WERI-Rb-1 (cell line): ENCODE measurements around the gene GSE1.

ENCODE experiments used
- DNase-seq: peaks from one replicate; pipeline ENCODE4 v3.0.0-alpha.2; 2020
- H3K27ac ChIP-seq: fragments of 250-450 bp; sonication (Bioruptor Pico); 2 replicates; pipeline ENCODE4 v1.5.1; 2020; ENCODE audit warnings: mild to moderate bottlenecking, moderate library complexity
- H3K27me3 ChIP-seq: fragments of 250-450 bp; sonication (Bioruptor Pico); 2 replicates; pipeline ENCODE4 v1.5.1; 2021; ENCODE audit warnings: mild to moderate bottlenecking, low read depth, moderate library complexity; ENCODE audit not compliant: insufficient read depth, severe bottlenecking
- H3K36me3 ChIP-seq: fragments of 250-450 bp; sonication (Bioruptor Pico); 2 replicates; pipeline ENCODE4 v1.5.1; 2020; ENCODE audit warnings: mild to moderate bottlenecking, moderate library complexity
- H3K4me3 ChIP-seq: 2 replicates; pipeline ENCODE4 v1.5.1; 2011; ENCODE audit warnings: low read depth, mild to moderate bottlenecking, control low read depth, low read length
- H3K9me3 ChIP-seq: fragments of 250-450 bp; sonication (Bioruptor Pico); 2 replicates; pipeline ENCODE4 v1.5.1; 2021; ENCODE audit warnings: mild to moderate bottlenecking, moderate library complexity; ENCODE audit not compliant: severe bottlenecking
- TF ChIP-seq, protein P1 (sequence below): IDR thresholded peaks from 2 replicates; pipeline ENCODE4 v1.5.1; 2011; ENCODE audit warnings: low read depth, mild to moderate bottlenecking, control low read depth, inconsistent platforms, low read length

Gene GSE1

DNA sequence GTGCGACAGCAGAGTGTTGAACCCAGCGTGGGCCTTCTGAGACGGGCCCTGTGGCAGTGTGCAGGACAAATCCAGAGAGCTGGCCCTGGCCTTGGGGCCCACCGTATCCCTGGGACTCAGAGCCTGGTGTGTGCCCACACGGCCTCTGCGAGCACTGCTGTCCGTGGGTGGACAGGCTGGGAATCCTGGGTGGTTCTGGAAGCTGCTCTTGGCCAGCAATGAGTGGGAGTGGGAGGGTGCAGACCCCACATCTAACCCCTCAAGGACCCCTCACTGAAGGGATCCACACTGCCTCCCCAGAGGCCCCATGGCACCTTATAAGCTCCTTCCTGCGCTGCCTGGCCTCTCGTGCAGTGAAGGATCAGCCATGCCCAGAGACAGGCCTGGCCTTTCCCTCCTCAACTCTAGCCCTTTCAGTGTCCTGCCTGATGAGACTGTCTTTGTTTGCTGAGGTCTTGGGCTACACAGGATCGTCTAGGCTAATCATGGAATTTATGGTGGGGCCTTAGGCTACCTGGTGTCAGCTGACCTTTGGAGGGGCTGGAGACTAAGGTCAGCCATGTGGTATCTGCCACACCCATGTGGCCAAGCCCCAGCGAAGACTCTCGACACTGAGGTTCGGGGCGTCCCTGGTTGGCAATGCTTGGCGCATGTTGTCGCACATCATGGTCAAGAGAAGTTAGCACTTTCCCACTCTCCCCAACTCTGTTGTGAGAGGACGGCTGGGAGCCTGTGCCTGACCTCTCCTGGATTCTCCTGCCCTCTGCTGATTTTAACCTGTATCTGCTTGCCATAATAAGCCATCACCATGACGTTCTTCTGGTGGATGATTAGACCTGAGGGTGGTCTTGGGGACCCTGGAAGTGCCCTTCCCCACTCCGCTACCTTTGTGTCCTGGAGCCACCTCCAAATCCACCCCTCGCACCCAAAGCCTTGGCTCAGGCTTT lies 92.1 kb downstream of the GSE1 start:
- TF ChIP-seq, protein P1, sequence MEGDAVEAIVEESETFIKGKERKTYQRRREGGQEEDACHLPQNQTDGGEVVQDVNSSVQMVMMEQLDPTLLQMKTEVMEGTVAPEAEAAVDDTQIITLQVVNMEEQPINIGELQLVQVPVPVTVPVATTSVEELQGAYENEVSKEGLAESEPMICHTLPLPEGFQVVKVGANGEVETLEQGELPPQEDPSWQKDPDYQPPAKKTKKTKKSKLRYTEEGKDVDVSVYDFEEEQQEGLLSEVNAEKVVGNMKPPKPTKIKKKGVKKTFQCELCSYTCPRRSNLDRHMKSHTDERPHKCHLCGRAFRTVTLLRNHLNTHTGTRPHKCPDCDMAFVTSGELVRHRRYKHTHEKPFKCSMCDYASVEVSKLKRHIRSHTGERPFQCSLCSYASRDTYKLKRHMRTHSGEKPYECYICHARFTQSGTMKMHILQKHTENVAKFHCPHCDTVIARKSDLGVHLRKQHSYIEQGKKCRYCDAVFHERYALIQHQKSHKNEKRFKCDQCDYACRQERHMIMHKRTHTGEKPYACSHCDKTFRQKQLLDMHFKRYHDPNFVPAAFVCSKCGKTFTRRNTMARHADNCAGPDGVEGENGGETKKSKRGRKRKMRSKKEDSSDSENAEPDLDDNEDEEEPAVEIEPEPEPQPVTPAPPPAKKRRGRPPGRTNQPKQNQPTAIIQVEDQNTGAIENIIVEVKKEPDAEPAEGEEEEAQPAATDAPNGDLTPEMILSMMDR, result no peak
- no peaks in the 10 kb centered on the region for H3K27me3 ChIP-seq
- no peak overlapping the region for H3K4me3 ChIP-seq
- no peaks in the 10 kb centered on the region for H3K36me3 ChIP-seq
- no peak overlapping the region for H3K27ac ChIP-seq
- no peak for DNase-seq
- H3K9me3 ChIP-seq, result no peaks in the 10 kb centered on the region

GRCh38 chr16:85706449-85707034 lies 93.4 kb downstream of the GSE1 start:
- no peak for DNase-seq

DNA sequence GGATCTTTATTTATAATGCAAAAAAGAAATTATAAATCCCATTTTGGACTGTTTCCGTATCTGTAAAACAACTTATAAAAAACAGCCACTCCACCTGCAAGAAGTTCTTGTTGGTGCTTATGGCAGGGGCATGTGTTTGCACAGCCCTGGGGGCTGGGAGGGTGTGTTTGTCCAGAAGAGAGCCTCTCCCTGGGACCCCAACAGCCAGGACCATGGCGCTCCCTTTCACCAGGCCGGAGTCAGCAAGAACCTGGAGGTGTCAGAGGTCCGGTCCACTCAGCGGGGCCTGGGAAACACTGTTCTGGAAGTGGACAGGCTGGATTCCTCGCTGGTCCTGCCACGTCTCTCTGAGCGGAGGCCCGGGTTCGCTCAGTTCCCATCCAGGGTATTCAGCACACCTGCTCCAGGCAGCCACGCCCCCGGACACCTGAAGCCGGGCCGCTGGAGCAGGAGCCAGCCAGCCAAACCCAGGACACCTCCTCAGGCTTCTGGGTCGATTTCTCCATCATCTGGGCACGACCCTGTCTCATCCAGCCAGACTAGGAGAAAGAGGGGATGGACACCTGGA lies 94.5 kb downstream of the GSE1 start:
- DNase-seq, result no peak

More at GRCh38 chr16:85706449-85707034, 93.4 kb downstream of the GSE1 start:
- no peaks in the 10 kb centered on the region for H3K27me3 ChIP-seq
- H3K36me3 ChIP-seq, result no peaks in the 10 kb centered on the region
- no peak overlapping the region for H3K27ac ChIP-seq
- no peaks in the 10 kb centered on the region for H3K9me3 ChIP-seq
- TF ChIP-seq, protein P1, result no peak
- H3K4me3 ChIP-seq, result no peak overlapping the region

GRCh38 chr16:85708338-85708737 lies 95.2 kb downstream of the GSE1 start:
- no peak overlapping the region for H3K27ac ChIP-seq
- H3K4me3 ChIP-seq, result no peak overlapping the region
- no peaks in the 10 kb centered on the region for H3K9me3 ChIP-seq
- H3K36me3 ChIP-seq, result no peaks in the 10 kb centered on the region
- H3K27me3 ChIP-seq, result no peaks in the 10 kb centered on the region
- TF ChIP-seq, protein P1, result no peak
- DNase-seq, result no peak

More for the DNA sequence above, 94.5 kb downstream of the GSE1 start:
- TF ChIP-seq, protein P1, result no peak
- no peak overlapping the region for H3K27ac ChIP-seq
- no peaks in the 10 kb centered on the region for H3K9me3 ChIP-seq
- H3K27me3 ChIP-seq, result no peaks in the 10 kb centered on the region
- no peaks in the 10 kb centered on the region for H3K36me3 ChIP-seq
- no peak overlapping the region for H3K4me3 ChIP-seq

DNA sequence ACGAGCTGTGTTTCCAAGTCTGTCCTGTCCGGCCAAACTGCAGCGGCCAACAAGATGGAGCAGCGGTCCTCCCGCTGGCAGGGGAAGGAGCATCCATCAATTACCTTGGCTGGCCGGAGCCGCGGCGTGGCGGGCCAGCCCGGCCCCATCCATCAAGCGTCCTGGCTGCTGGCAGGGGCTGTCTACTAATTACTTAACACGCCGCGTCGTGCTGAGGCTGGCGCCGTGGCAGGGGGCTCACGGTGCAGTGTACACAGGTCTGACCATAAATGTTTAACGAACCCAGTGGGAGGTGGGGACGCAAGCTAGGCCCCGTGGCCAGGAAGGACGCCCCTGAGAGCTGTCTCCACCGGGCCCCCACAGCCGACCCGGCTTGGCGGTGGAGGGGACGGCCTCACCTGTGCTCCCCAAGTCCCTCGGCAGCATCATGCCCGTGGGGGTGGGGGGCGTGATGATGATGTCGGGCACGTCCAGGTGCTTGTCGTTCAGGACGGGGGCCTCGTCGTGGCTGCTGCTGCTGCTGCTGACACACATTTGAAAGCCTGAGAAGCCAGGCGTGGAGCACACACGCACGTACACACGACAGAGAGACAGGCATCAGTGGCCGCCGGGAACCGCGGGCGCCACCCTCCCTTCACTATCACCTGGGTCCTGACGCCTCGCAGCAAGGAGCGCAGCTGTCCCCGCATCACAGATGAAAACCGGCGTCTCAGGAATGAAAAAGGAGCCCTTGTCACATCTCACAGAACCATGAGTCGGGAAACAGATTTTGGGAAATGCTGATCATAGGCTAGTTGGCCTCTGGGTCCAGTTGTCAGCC lies 96.9 kb downstream of the GSE1 start:
- H3K9me3 ChIP-seq, result no peaks in the 10 kb centered on the region
- no peak overlapping the region for H3K4me3 ChIP-seq
- no peak for DNase-seq
- H3K27me3 ChIP-seq, result no peaks in the 10 kb centered on the region
- no peaks in the 10 kb centered on the region for H3K36me3 ChIP-seq
- no peak overlapping the region for H3K27ac ChIP-seq
- TF ChIP-seq, protein P1, result no peak
